Gastroesophageal sphincter (tissue), 4 donors: ENCODE measurements around the gene BRD3. TPM values are rescaled to one million over a fixed set of nuclear protein-coding genes. Genes with fewer than 3 reads are reported as not detected.

Source experiments
- ATAC-seq: fragments of 150-250 bp; one replicate; pipeline ENCODE4 v1.9.1; 2016; ENCODE audit warnings: mild to moderate bottlenecking, moderate library complexity
- H3K27ac ChIP-seq, 4 donors: fragments of 200-600 bp; sonication (generic) in 3 of 4; 1 replicate in 3 of 4; 2 replicates in 1 of 4; pipeline ENCODE4 v1.5.1; 2016 to 2019
- H3K27me3 ChIP-seq: fragments of 200-600 bp; sonication (generic); one replicate; pipeline ENCODE4 v1.5.1; 2019
- H3K36me3 ChIP-seq, 2 donors: fragments of 200-600 bp; sonication (generic); one replicate each; pipeline ENCODE4 v1.5.1; 2019; ENCODE audit warnings: control low read depth in 1 of 2
- H3K4me1 ChIP-seq, 3 donors: fragments of 200-600 bp; sonication (generic); 1 replicate in 2 of 3; 2 replicates in 1 of 3; pipeline ENCODE4 v1.5.1; 2016 to 2019; ENCODE audit warnings: control low read depth in 2 of 3
- H3K4me3 ChIP-seq, 2 donors: fragments of 200-600 bp; sonication (generic); one replicate each; pipeline ENCODE4 v1.5.1; 2019; ENCODE audit warnings: mild to moderate bottlenecking in 1 of 2, moderate library complexity in 1 of 2
- H3K9me3 ChIP-seq, 3 donors: fragments of 200-600 bp; sonication (generic); one replicate each; pipeline ENCODE4 v1.5.1; 2017 to 2019; ENCODE audit warnings: control low read depth in 2 of 3
- CTCF ChIP-seq, 4 experiments: fragments of 200-600 bp in 2 of 4; fragments of 450-650 bp in 2 of 4; sonication (generic) in 1 of 4; IDR thresholded peaks; one replicate each; pipeline ENCODE4 v1.5.1; 2017 to 2019; ENCODE audit warnings: antibody characterized with exemption in 4 of 4, mild to moderate bottlenecking in 2 of 4, moderate library complexity in 2 of 4
- EP300 ChIP-seq: sonication (generic); formaldehyde crosslinking; IDR thresholded peaks from one replicate; pipeline ENCODE4 v1.6.1; 2017; ENCODE audit warnings: antibody characterized with exemption, mild to moderate bottlenecking
- POLR2A ChIP-seq, 2 donors: fragments of 450-650 bp; IDR thresholded peaks; one replicate each; pipeline ENCODE4 v1.6.1; 2017; ENCODE audit warnings: antibody characterized with exemption in 2 of 2, mild to moderate bottlenecking in 2 of 2, moderate library complexity in 1 of 2
- POLR2AphosphoS5 ChIP-seq: sonication (generic); formaldehyde crosslinking; IDR thresholded peaks from one replicate; pipeline ENCODE4 v1.6.1; 2017; ENCODE audit warnings: antibody characterized with exemption
- WGBS, 2 donors: methylation state at CpG; one replicate each; pipeline ENCODE4 v1.1.5; 2018; ENCODE audit warnings: low coverage in 1 of 2; 5-methylcytosine and 5-hydroxymethylcytosine counted together
- total RNA-seq, 4 donors: library from RNA; depleted of rRNA; stranded (reverse); fragments of >200 nt; gene quantifications; one replicate each; pipeline ENCODE4 v1.1.0, GENCODE V29; 2016

Gene BRD3
- total RNA-seq, 4 donors from 2014 or later = 22.2 to 38.9 (median 27.2) TPM

GRCh38 chr9:134049236-134049635, 18.6 kb downstream of the BRD3 start:
- no peaks in the 10 kb centered on the region for H3K27me3 ChIP-seq
- no peak overlapping the region for H3K4me3 ChIP-seq
- peaks cover 0 to 22% (median 0%) of the 10 kb centered on the region in 3 donors for H3K4me1 ChIP-seq
- peaks cover 0 to 99% of the 10 kb centered on the region in 2 donors for H3K36me3 ChIP-seq
- H3K9me3 ChIP-seq = no peaks in the 10 kb centered on the region
- TF ChIP-seq EP300 (no peak), POLR2AphosphoS5 (no peak), CTCF (IDR thresholded peaks at IDR 0.05) (no peak), POLR2A (IDR thresholded peaks at IDR 0.05) (no peak)
- WGBS, 2 donors = no CpG with 5 or more reads among the region's 20 CpGs
- no peak overlapping the region for H3K27ac ChIP-seq
- no peak for ATAC-seq

- H3K9me3 ChIP-seq = no peaks in the 10 kb centered on the region
- WGBS, 2 donors = no CpG with 5 or more reads among the region's 12 CpGs
- no peak for TF ChIP-seq CTCF (IDR thresholded peaks at IDR 0.05)
- TF ChIP-seq POLR2A (IDR thresholded peaks at IDR 0.05) = no peak
- TF ChIP-seq POLR2AphosphoS5 = no peak
- TF ChIP-seq EP300 = no peak
- no peak overlapping the region for H3K4me3 ChIP-seq
- ATAC-seq = no peak
- no peaks in the 10 kb centered on the region for H3K27me3 ChIP-seq
- H3K36me3 ChIP-seq = peaks cover 0 to 100% of the 10 kb centered on the region in 2 donors
- peaks cover 0 to 18% (median 0%) of the 10 kb centered on the region in 3 donors for H3K4me1 ChIP-seq
- H3K27ac ChIP-seq = no peak overlapping the region
These were observed 19.3 kb downstream of the BRD3 start for GRCh38 chr9:134048582-134048968.

GRCh38 chr9:134047868-134048581, 19.8 kb downstream of the BRD3 start:
- H3K36me3 ChIP-seq = peaks cover 0 to 100% of the 10 kb centered on the region in 2 donors
- WGBS, 2 donors = 89 to 93% methylated on average over 3 to 5 of the region's 53 CpGs
- no peak for TF ChIP-seq POLR2A (IDR thresholded peaks at IDR 0.05)
- TF ChIP-seq EP300 = no peak
- no peak for TF ChIP-seq CTCF (IDR thresholded peaks at IDR 0.05)
- TF ChIP-seq POLR2AphosphoS5 = no peak
- no peak overlapping the region for H3K4me3 ChIP-seq
- no peak overlapping the region for H3K27ac ChIP-seq
- H3K4me1 ChIP-seq = peaks cover 0 to 13% (median 0%) of the 10 kb centered on the region in 3 donors
- no peaks in the 10 kb centered on the region for H3K27me3 ChIP-seq
- H3K9me3 ChIP-seq = no peaks in the 10 kb centered on the region
- ATAC-seq = no peak

GRCh38 chr9:134046894-134047681, 20.7 kb downstream of the BRD3 start:
- Histone ChIP-seq H3K9me3 (no peaks in the 10 kb centered on the region), H3K27me3 (no peaks in the 10 kb centered on the region), H3K4me3 (no peak overlapping the region), H3K4me1 (peaks cover 0 to 12% (median 0%) of the 10 kb centered on the region in 3 donors), H3K36me3 (peaks cover 0 to 99% of the 10 kb centered on the region in 2 donors), H3K27ac (no peak overlapping the region)
- TF ChIP-seq CTCF (IDR thresholded peaks at IDR 0.05) (no peak), POLR2AphosphoS5 (no peak), POLR2A (IDR thresholded peaks at IDR 0.05) (no peak), EP300 (no peak)
- no peak for ATAC-seq
- no CpG with 5 or more reads among the region's 21 CpGs for WGBS, 2 donors
